C4-2B (cell line): ENCODE measurements around the gene OLFM2.

Experiments used
- ZFX ChIP-seq: fragments of 450-650 bp; IDR thresholded peaks from 2 replicates; pipeline ENCODE4 v1.6.1; 2017
- TF ChIP-seq, protein P1 (sequence below): fragments of 450-650 bp; conservative IDR thresholded peaks from 2 replicates; pipeline ENCODE4 v1.5.1; 2017; ENCODE audit warnings: mild to moderate bottlenecking

- TF ChIP-seq, protein P1, sequence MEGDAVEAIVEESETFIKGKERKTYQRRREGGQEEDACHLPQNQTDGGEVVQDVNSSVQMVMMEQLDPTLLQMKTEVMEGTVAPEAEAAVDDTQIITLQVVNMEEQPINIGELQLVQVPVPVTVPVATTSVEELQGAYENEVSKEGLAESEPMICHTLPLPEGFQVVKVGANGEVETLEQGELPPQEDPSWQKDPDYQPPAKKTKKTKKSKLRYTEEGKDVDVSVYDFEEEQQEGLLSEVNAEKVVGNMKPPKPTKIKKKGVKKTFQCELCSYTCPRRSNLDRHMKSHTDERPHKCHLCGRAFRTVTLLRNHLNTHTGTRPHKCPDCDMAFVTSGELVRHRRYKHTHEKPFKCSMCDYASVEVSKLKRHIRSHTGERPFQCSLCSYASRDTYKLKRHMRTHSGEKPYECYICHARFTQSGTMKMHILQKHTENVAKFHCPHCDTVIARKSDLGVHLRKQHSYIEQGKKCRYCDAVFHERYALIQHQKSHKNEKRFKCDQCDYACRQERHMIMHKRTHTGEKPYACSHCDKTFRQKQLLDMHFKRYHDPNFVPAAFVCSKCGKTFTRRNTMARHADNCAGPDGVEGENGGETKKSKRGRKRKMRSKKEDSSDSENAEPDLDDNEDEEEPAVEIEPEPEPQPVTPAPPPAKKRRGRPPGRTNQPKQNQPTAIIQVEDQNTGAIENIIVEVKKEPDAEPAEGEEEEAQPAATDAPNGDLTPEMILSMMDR = no peak
- peak; percentile 41; the same call in 1 of the 2 replicates for TF ChIP-seq ZFX
These were observed 100.8 kb downstream of the OLFM2 start for GRCh38 chr19:9835507-9835949.
